ENCODE results near the gene CAMK2D. TPM values are rescaled to one million over a fixed set of nuclear protein-coding genes. Genes with fewer than 3 reads are reported as not detected.

CAMK2D gene
- total and polyA plus RNA-seq, 4 experiments from 2014 or later: 15.5 to 36.4 (median 24.0) TPM

DNA sequence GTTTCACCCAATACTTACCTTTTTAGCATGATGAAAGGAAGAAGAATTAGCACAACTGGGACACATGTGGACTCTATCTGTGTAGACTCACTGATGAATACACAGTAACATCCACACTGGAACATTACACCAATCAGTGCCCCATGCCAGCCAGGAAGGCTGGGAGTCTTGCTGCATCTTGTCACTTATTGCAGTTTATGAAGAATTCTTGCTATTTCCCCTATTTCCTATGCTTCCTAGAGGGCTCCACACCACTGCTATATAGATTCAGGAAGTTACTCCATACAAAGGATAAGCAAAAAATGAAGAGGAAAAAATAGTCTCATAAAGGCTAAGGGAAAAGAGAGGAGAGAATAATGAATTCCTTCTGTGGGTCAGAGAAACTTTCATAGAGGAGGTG is 201.0 kb downstream of the CAMK2D start:
- no peak overlapping the region for H3K27ac ChIP-seq (ENCODE audit: low read depth, low read length)
- Mint-ChIP-seq H3K27ac (peak overlapping the region in 1 of 7 donors; percentile 32), H3K4me3 (no peak overlapping the region), H3K9me3 (no peaks in the 10 kb centered on the region), H3K36me3 (no peaks in the 10 kb centered on the region), H3K4me1 (peaks cover 18 to 36% (median 25%) of the 10 kb centered on the region in 4 donors), H3K27me3 (no peaks in the 10 kb centered on the region)
- no peak overlapping the region for H3K4me3 ChIP-seq (ENCODE audit: low read length in 2 of 2)
- no peaks in the 10 kb centered on the region for H3K9me3 ChIP-seq (ENCODE audit: control insufficient read depth in 1 of 2, low read length in 2 of 2)
- H3K36me3 ChIP-seq (ENCODE audit: insufficient read depth, low read length): no peaks in the 10 kb centered on the region
- ChIA-PET CTCF (ENCODE audit: partially characterized antibody) (interaction anchor here (1.0 to 4.9 kb wide), 3 partner anchors 10 to 13 kb away, joined by 3 to 49 read pairs (median 11); no protein-coding TSS in a partner anchor), POLR2A (ENCODE audit: partially characterized antibody) (no interaction called here)
- peaks cover 24% of the 10 kb centered on the region for H3K4me1 ChIP-seq (ENCODE audit: insufficient read depth, low read length)
- intact Hi-C loops (cut with micrococcal nuclease): no loop called here
- no peaks in the 10 kb centered on the region for H3K27me3 ChIP-seq (ENCODE audit: insufficient read depth, low read length)
- no peak for DNase-seq

DNA sequence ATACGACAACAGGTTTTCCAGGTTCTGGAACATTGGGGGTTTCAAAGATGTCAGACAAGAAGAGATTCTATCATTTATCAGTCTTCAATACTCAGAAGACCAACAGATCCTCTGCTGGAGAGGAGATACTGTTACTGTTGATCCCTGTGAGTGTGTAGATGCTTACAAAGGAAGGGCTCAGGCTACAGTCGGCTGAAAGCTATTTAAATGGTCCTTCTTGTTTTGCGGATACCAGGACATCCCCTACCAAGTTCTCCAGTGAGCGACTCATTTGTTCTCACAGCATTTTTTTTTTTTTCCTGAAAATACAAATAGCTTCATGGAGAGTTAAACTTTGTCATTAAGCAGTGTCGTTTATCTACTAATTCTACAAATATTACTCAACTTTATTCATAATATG is 201.6 kb downstream of the CAMK2D start:
- ChIA-PET POLR2A (ENCODE audit: partially characterized antibody) (no interaction called here), CTCF (ENCODE audit: partially characterized antibody) (interaction anchor here (1.0 to 2.4 kb wide), 2 partner anchors 9 to 12 kb away, joined by 3 to 11 read pairs; no protein-coding TSS in a partner anchor)
- H3K27ac ChIP-seq (ENCODE audit: low read depth, low read length): no peak overlapping the region
- no peak overlapping the region for H3K4me3 Mint-ChIP-seq
- H3K4me1 Mint-ChIP-seq: peaks cover 12 to 29% (median 19%) of the 10 kb centered on the region in 4 donors
- H3K9me3 Mint-ChIP-seq: no peaks in the 10 kb centered on the region
- no peak overlapping the region for H3K27ac Mint-ChIP-seq
- DNase-seq: no peak
- H3K27me3 ChIP-seq (ENCODE audit: insufficient read depth, low read length): no peaks in the 10 kb centered on the region
- no peak overlapping the region for H3K4me3 ChIP-seq (ENCODE audit: low read length in 2 of 2)
- no peaks in the 10 kb centered on the region for H3K27me3 Mint-ChIP-seq
- H3K4me1 ChIP-seq (ENCODE audit: insufficient read depth, low read length): peaks cover 18% of the 10 kb centered on the region
- H3K9me3 ChIP-seq (ENCODE audit: control insufficient read depth in 1 of 2, low read length in 2 of 2): no peaks in the 10 kb centered on the region
- intact Hi-C loops (cut with micrococcal nuclease): no loop called here
- H3K36me3 ChIP-seq (ENCODE audit: insufficient read depth, low read length): no peaks in the 10 kb centered on the region
- H3K36me3 Mint-ChIP-seq: no peaks in the 10 kb centered on the region

- DNase-seq: no peak
- peak overlapping the region in 3 of 7 donors; percentile 17 to 60 (median 26) for H3K27ac Mint-ChIP-seq
- peaks cover 5% of the 10 kb centered on the region in 2 donors for H3K36me3 Mint-ChIP-seq
- Histone ChIP-seq H3K4me3 (ENCODE audit: low read length in 2 of 2) (no peak overlapping the region), H3K4me1 (ENCODE audit: insufficient read depth, low read length) (no peaks in the 10 kb centered on the region), H3K27ac (ENCODE audit: low read depth, low read length) (no peak overlapping the region), H3K9me3 (ENCODE audit: control insufficient read depth in 1 of 2, low read length in 2 of 2) (no peaks in the 10 kb centered on the region), H3K36me3 (ENCODE audit: insufficient read depth, low read length) (no peaks in the 10 kb centered on the region), H3K27me3 (ENCODE audit: insufficient read depth, low read length) (no peaks in the 10 kb centered on the region)
- no peak overlapping the region for H3K4me3 Mint-ChIP-seq
- intact Hi-C loops (cut with micrococcal nuclease): no loop called here
- H3K9me3 Mint-ChIP-seq: no peaks in the 10 kb centered on the region
- POLR2A ChIA-PET (ENCODE audit: partially characterized antibody): no interaction called here
- CTCF ChIA-PET (ENCODE audit: partially characterized antibody): interaction anchor here (2.6 kb wide), 1 partner anchor 9 kb away, joined by 15 read pairs; no protein-coding TSS in a partner anchor
- H3K4me1 Mint-ChIP-seq: peaks cover 0 to 13% (median 4%) of the 10 kb centered on the region in 4 donors
- no peaks in the 10 kb centered on the region for H3K27me3 Mint-ChIP-seq
Observed at GRCh38 chr4:113556382-113557134, 205.0 kb downstream of the CAMK2D start.

GRCh38 chr4:113555868-113556267 is 205.7 kb downstream of the CAMK2D start:
- H3K4me3 Mint-ChIP-seq: no peak overlapping the region
- no peak for DNase-seq
- no peaks in the 10 kb centered on the region for H3K9me3 Mint-ChIP-seq
- intact Hi-C loops (cut with micrococcal nuclease): no loop called here
- H3K4me1 ChIP-seq (ENCODE audit: insufficient read depth, low read length): no peaks in the 10 kb centered on the region
- H3K27ac Mint-ChIP-seq: peak overlapping the region in 1 of 7 donors; percentile 12
- peaks cover 0 to 12% (median 4%) of the 10 kb centered on the region in 4 donors for H3K4me1 Mint-ChIP-seq
- H3K36me3 Mint-ChIP-seq: peaks cover 5 to 6% of the 10 kb centered on the region in 2 donors
- H3K27me3 Mint-ChIP-seq: no peaks in the 10 kb centered on the region
- H3K27ac ChIP-seq (ENCODE audit: low read depth, low read length): no peak overlapping the region
- ChIA-PET CTCF (ENCODE audit: partially characterized antibody) (interaction anchor here (2.6 kb wide), 1 partner anchor 8 kb away, joined by 15 read pairs; no protein-coding TSS in a partner anchor), POLR2A (ENCODE audit: partially characterized antibody) (no interaction called here)
- H3K27me3 ChIP-seq (ENCODE audit: insufficient read depth, low read length): no peaks in the 10 kb centered on the region
- no peak overlapping the region for H3K4me3 ChIP-seq (ENCODE audit: low read length in 2 of 2)
- H3K36me3 ChIP-seq (ENCODE audit: insufficient read depth, low read length): no peaks in the 10 kb centered on the region
- no peaks in the 10 kb centered on the region for H3K9me3 ChIP-seq (ENCODE audit: control insufficient read depth in 1 of 2, low read length in 2 of 2)

GRCh38 chr4:113553082-113553481 is 208.5 kb downstream of the CAMK2D start:
- Mint-ChIP-seq H3K27ac (peak overlapping the region in 3 of 7 donors; percentile 10 to 55 (median 48)), H3K4me1 (peaks cover under 1 to 8% (median 6%) of the 10 kb centered on the region in 4 donors), H3K4me3 (no peak overlapping the region), H3K27me3 (no peaks in the 10 kb centered on the region), H3K9me3 (no peaks in the 10 kb centered on the region), H3K36me3 (peaks cover 5 to 9% of the 10 kb centered on the region in 2 donors)
- Histone ChIP-seq H3K9me3 (ENCODE audit: control insufficient read depth in 1 of 2, low read length in 2 of 2) (no peaks in the 10 kb centered on the region), H3K4me3 (ENCODE audit: low read length in 2 of 2) (no peak overlapping the region), H3K27me3 (ENCODE audit: insufficient read depth, low read length) (no peaks in the 10 kb centered on the region), H3K36me3 (ENCODE audit: insufficient read depth, low read length) (no peaks in the 10 kb centered on the region), H3K27ac (ENCODE audit: low read depth, low read length) (no peak overlapping the region), H3K4me1 (ENCODE audit: insufficient read depth, low read length) (peaks cover under 1% of the 10 kb centered on the region)
- intact Hi-C loops (cut with micrococcal nuclease): no loop called here
- ChIA-PET POLR2A (ENCODE audit: partially characterized antibody) (interaction anchor here (1.3 kb wide), 1 partner anchor 208 kb away, joined by 4 read pairs; no protein-coding TSS in a partner anchor), CTCF (ENCODE audit: partially characterized antibody) (interaction anchor here (3.6 kb wide), 1 partner anchor 10 kb away, joined by 18 read pairs; no protein-coding TSS in a partner anchor)
- DNase-seq: no peak

DNA sequence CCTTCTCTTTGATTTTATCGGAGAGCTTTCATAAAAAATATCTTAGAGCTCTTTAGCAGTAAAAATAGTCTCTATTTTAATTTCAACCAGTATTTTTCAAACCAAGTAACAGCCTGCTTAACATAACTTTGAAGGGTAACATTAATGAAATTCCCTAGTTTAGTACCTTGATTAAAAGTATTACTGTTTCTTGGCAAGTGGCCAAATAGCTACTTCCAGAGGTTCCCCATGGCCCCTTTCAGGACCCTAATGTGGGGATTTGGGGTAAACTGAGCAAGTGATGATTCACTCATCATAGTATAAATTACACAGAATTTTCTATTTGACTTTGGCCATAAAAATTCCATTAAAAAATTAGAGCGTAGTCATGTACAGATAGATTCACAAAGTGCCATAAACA is 211.0 kb downstream of the CAMK2D start:
- Mint-ChIP-seq H3K27ac (peak overlapping the region in 2 of 7 donors; percentile 9 to 36), H3K36me3 (peaks cover 5 to 12% of the 10 kb centered on the region in 2 donors), H3K27me3 (no peaks in the 10 kb centered on the region), H3K4me3 (no peak overlapping the region), H3K4me1 (peaks cover 9 to 15% (median 10%) of the 10 kb centered on the region in 4 donors), H3K9me3 (no peaks in the 10 kb centered on the region)
- no peaks in the 10 kb centered on the region for H3K9me3 ChIP-seq (ENCODE audit: control insufficient read depth in 1 of 2, low read length in 2 of 2)
- no peak overlapping the region for H3K4me3 ChIP-seq (ENCODE audit: low read length in 2 of 2)
- H3K4me1 ChIP-seq (ENCODE audit: insufficient read depth, low read length): peaks cover 11% of the 10 kb centered on the region
- H3K27me3 ChIP-seq (ENCODE audit: insufficient read depth, low read length): no peaks in the 10 kb centered on the region
- ChIA-PET CTCF (ENCODE audit: partially characterized antibody) (interaction anchor here (0.7 to 3.6 kb wide), 6 partner anchors 10 to 53 kb away, joined by 3 to 18 read pairs (median 4); no protein-coding TSS in a partner anchor), POLR2A (ENCODE audit: partially characterized antibody) (no interaction called here)
- H3K27ac ChIP-seq (ENCODE audit: low read depth, low read length): no peak overlapping the region
- no peaks in the 10 kb centered on the region for H3K36me3 ChIP-seq (ENCODE audit: insufficient read depth, low read length)
- no peak for DNase-seq
- intact Hi-C loops (cut with micrococcal nuclease): no loop called here

GRCh38 chr4:113548303-113548702 is 213.2 kb downstream of the CAMK2D start:
- CTCF ChIA-PET (ENCODE audit: partially characterized antibody): interaction anchor here (0.6 to 3.7 kb wide), 32 partner anchors 8 to 523 kb away, joined by 3 to 49 read pairs (median 5); no protein-coding TSS in a partner anchor
- Mint-ChIP-seq H3K27me3 (no peaks in the 10 kb centered on the region), H3K4me1 (peaks cover 9 to 15% (median 10%) of the 10 kb centered on the region in 4 donors), H3K27ac (peak overlapping the region in 5 of 7 donors; percentile 7 to 65 (median 37)), H3K36me3 (peaks cover 9 to 12% of the 10 kb centered on the region in 2 donors), H3K9me3 (no peaks in the 10 kb centered on the region), H3K4me3 (no peak overlapping the region)
- no peak overlapping the region for H3K4me3 ChIP-seq (ENCODE audit: low read length in 2 of 2)
- POLR2A ChIA-PET (ENCODE audit: partially characterized antibody): interaction anchor here (0.7 to 2.1 kb wide), 6 partner anchors 13 to 213 kb away, joined by 3 to 30 read pairs (median 8); partner anchors contain the start of gene CAMK2D
- no peaks in the 10 kb centered on the region for H3K27me3 ChIP-seq (ENCODE audit: insufficient read depth, low read length)
- H3K9me3 ChIP-seq (ENCODE audit: control insufficient read depth in 1 of 2, low read length in 2 of 2): no peaks in the 10 kb centered on the region
- no peaks in the 10 kb centered on the region for H3K36me3 ChIP-seq (ENCODE audit: insufficient read depth, low read length)
- H3K27ac ChIP-seq (ENCODE audit: low read depth, low read length): no peak overlapping the region
- H3K4me1 ChIP-seq (ENCODE audit: insufficient read depth, low read length): peaks cover 11% of the 10 kb centered on the region
- intact Hi-C loops (cut with micrococcal nuclease): loop anchor here (5.0 kb wide), 3 partner anchors 134 to 834 kb away; no protein-coding TSS in a partner anchor
- no peak for DNase-seq

All from CD4-positive, alpha-beta memory T cell (primary cell).